Measurements from ENCODE around the gene LHX2.

Gene LHX2

DNA sequence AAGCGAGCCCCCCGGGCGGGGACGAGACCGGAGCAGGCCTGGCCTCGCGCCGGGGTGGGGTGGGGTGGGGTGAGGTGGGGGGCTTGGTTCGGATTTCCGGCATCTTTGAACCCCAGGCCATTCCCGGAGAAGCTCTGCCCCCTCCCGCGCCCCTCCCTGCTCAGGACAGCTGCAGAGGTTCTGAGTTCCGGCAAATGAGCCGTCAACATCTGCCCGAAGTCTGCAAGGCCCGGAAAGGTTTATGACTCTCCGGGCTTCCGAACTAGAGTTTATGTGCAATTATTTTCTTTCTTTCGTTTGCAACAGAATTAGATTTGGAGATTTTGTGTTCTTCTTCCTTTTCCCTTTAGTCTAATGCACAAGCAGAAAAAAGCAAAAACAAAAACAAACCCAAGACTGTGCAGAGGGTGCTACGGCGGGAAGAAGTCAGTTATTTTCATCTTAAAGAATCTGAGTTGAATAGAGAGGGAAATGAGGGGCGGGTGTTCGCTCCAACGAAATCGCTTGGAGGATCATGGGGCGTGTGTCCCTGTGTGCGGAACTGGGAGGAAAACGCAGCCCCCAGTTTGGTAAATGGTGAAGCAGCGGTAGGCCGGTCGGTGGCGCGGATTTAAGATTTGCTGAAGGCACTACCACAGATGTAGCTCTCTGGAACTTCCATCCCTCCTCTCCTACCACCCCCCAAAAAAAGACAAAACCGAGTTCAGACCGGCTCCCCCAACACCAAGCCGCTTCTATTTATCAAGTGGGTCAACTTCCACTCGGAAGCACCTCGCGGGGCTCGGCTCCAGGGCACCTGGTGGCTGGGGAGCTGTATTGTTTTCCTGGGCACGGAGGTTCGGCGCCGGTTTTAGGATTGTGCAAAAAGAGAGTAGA is 4.8 kb downstream of the LHX2 start:
- DNase-seq (no peak), ATAC-seq (no peak)
- Mint-ChIP-seq H3K27me3 (peaks cover 96% of the 10 kb centered on the region), H3K27ac (peak overlapping the region in 1 of 2 donors; percentile 4), H3K9me3 (no peaks in the 10 kb centered on the region), H3K4me1 (peaks cover 54% of the 10 kb centered on the region), H3K4me3 (peak overlapping the region; percentile 57 to 75)

DNA sequence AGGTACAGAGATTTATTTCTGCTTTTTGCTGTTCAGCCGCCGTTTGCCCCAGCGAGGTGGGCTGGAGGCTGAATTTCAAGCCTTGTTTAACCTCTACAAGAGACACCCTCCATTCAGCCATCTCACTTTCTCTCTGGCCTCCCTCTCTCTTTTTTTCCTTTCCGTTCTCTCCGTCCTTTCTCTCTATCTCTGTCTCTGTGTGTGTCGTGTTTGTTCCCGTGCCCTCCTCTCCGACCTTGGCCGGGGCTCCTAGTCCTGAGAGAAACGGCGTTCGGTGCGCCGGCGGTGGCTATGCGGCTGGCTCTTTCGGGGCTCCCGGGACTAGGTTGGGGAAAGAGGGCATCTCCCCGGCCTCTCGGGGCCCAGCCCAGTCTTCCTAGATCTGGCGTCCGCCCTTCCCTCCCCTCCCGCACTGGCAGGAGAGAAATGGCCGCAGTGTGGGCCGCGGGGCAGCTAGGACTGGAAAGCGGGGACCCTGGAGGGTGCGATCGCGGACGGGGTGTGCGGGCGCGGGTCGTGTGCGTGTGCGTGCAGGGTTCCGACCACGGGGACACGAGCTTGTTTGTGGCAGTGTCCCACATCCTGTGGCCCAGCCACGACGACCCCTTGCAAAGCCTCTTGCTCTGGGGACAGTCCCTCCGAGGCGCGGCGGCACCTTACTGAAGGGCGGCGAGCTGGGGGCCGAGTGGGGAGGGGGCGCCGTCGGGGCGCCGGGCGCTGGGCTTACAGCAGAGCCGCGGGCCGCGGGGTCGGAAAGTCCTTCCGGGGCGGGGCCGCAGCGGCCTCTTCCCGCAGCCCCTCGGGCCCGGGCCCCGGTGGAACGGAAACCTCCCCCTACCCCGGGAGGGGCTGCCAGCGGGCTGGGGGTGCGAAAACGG is 5.7 kb downstream of the LHX2 start:
- H3K4me3 Mint-ChIP-seq: peak overlapping the region; percentile 53 to 75
- DNase-seq (no peak), ATAC-seq (peak; percentile 40)
- no peaks in the 10 kb centered on the region for H3K9me3 Mint-ChIP-seq
- peaks cover 55% of the 10 kb centered on the region for H3K4me1 Mint-ChIP-seq
- peak overlapping the region in 1 of 2 donors; percentile 41 for H3K27ac Mint-ChIP-seq
- H3K27me3 Mint-ChIP-seq: peaks cover 96% of the 10 kb centered on the region

DNA sequence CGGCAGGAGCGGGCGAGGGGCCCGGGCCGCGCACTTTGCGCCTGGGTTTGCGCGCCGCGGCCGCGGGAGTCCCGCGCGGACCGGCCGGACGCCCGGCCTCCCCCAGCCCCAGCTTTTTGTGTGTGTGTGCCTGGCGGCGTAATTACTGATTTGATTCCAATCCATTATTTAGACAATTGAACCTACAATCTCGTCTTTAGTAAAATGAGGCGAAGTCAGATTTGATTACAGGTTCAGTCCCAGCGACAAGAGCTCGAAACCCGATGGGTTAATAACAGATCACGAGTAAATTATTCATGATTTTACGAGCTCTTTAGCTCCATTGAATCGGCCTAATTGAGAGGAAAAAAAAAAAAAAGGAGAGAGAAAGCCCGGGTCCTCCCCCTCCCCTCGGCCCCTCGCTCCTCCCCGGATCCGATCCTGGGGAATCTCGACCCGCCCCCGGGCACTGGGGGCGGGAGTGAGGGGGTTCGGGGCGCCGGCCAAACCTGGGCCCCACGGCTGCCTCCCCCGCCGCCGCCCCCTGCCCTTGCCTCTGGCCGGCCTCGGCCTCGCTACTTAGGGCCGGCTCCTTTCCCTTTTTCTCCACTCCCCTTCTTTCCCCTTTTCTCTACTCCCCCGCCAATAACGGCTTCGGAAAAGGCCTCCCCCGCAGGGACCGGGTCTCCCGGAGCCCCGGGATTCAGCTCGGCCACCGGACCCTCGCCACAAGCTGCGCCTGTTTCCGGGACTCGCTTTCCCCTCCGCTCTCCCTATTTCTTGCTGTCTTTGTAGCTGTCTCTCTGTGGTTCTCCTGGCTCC is 6.6 kb downstream of the LHX2 start:
- Mint-ChIP-seq H3K9me3 (no peaks in the 10 kb centered on the region), H3K27me3 (peaks cover 96% of the 10 kb centered on the region), H3K4me1 (peaks cover 53% of the 10 kb centered on the region), H3K27ac (no peak overlapping the region), H3K4me3 (peak overlapping the region; percentile 56 to 72)
- no peak for DNase-seq
- no peak for ATAC-seq

DNA sequence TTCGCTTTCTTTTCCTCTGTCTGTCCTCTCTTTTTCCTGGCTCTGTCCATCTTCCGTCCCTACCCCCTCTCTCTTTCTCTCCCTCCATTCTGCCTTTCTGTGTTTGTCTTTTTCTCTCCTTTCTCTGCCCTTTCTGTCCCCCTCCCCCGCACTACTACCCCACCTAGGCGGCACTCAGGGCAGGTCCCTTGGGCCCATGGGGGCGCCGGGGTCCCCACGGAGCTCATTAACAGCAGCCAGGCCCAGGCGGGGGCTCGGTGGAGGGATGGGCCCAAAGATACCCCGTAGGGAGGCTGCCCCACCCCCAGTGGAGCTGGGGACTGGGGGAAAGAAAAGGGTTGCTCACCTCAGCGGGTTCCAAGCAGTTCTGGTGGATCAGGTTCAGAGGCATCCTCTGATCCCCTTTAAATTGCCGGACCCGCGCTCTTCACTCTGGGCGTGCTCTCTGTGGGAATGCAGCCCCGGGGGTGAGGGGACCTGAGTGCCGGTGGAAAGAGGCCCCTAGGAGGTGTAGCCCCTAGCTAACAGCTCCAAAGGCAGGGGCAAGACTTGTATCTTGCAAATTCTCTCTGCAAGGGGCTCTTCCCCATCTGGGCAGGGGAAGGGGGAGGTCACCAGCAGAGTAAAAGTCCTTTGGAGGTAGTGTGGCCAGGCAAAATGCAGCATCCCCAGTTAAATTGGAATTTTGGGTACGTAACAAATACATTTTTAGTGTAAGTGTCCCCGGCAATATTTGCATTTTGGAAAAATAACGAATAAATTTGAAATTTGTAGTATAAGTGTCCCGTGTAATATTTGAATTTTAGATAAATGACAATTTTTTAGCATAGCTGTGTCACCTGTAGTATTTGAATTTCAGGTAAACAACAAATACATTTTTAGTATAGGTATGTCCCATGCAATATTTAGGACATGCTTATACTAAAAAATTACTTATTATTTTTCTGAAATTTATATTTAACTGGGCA is 7.4 kb downstream of the LHX2 start:
- no peak for DNase-seq
- ATAC-seq: no peak
- H3K9me3 Mint-ChIP-seq: no peaks in the 10 kb centered on the region
- H3K27me3 Mint-ChIP-seq: peaks cover 96% of the 10 kb centered on the region
- H3K27ac Mint-ChIP-seq: no peak overlapping the region
- H3K4me1 Mint-ChIP-seq: peaks cover 44% of the 10 kb centered on the region
- H3K4me3 Mint-ChIP-seq: peak overlapping the region; percentile 56 to 72

DNA sequence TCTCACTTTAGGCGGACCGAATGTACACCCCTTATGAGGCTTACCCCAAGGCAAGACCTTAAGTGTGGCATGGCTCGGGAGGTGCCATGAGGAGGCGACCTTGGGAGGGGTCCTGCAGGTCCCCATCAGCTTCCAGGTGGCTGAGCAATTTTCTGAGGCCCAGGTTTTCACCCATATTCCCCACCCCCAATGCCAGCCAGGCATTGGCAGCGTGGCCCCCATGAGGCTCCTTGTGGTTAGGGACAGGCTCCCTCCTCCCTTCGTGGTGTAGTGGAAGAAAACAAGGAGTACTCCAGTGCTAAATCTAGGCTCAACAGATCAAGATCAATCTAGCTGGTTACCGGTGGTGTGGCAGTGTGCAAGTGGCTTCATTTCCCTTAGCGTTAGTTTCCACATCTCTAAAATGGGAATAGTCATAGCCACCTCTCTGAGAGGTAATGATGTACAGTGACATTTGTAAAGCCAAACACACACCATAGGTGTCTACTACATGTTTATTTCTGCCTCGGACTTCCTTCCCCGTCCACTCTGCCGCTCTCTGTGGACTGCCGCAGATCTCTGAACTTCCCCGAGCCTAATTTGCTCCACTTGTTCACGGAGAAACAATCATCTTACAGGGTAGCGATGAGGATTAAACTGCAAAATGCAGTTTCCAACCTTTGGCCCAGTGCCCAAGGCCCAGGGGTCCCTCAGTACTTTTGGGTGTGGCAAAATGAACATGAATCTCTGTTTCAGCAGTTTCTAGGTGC is 8.4 kb downstream of the LHX2 start:
- H3K27ac Mint-ChIP-seq: no peak overlapping the region
- H3K4me3 Mint-ChIP-seq: no peak overlapping the region
- peaks cover 43% of the 10 kb centered on the region for H3K4me1 Mint-ChIP-seq
- DNase-seq (no peak), ATAC-seq (no peak)
- H3K9me3 Mint-ChIP-seq: no peaks in the 10 kb centered on the region
- H3K27me3 Mint-ChIP-seq: peaks cover 96% of the 10 kb centered on the region

DNA sequence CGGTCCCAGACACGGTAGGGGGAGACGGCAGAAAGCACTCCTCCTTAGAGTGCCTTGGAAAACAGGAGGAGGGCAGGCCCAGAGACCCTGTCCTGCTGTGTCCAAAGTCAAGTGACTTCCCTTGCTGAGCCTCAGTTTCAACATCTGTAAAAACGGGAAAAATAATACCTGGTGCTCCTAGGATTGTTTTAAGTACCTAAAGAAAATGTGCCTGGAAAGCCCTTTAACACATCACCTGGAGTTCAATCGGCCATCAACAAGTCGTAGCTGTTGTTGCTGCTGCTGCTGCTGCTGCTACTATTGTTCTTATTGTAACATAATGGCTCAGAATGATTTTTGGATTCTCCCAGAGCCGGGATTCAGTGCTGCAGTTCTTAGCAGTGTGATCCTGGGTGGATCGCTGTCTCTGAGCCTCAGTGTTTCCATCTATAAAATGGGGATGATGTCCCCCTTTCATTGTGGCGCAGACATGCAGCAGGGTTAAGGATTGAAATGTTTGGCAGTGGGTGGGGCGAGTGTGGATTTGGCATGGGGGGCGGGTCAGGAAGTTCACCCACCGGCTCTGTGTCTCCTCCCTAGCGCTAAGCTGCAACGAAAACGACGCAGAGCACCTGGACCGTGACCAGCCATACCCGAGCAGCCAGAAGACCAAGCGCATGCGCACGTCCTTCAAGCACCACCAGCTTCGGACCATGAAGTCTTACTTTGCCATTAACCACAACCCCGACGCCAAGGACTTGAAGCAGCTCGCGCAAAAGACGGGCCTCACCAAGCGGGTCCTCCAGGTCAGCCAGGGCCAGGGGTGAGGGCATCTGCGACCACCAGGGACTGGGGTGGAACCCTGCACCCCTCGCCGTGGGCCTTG is 9.2 kb downstream of the LHX2 start:
- no peak for DNase-seq
- Mint-ChIP-seq H3K27me3 (peaks cover 96% of the 10 kb centered on the region), H3K9me3 (no peaks in the 10 kb centered on the region), H3K27ac (no peak overlapping the region), H3K4me3 (no peak overlapping the region), H3K4me1 (peaks cover 38% of the 10 kb centered on the region)
- ATAC-seq: no peak

DNA sequence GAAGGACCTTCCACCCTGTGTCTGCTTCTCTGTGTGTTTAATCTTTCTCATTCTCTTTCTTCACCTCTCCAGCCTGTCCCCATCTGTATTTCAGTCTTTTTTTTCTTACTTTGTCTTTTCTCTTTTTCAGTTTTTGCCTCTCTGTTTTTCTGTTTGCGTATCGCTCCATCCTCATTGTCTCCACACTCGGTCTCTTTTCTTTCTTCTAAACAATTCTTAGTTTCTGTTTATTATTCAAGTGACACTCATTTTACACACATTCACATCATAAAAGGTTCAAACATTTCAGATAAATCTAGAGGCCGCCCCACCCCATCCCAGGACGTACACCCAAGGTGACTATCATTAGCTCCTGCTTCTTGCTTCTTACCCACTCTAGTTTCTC is 9.8 kb downstream of the LHX2 start:
- DNase-seq: no peak
- Mint-ChIP-seq H3K27me3 (peaks cover 96% of the 10 kb centered on the region), H3K4me3 (peak overlapping the region in 1 of 2 donors; percentile 5), H3K4me1 (peaks cover 34% of the 10 kb centered on the region), H3K27ac (no peak overlapping the region), H3K9me3 (no peaks in the 10 kb centered on the region)
- no peak for ATAC-seq

DNA sequence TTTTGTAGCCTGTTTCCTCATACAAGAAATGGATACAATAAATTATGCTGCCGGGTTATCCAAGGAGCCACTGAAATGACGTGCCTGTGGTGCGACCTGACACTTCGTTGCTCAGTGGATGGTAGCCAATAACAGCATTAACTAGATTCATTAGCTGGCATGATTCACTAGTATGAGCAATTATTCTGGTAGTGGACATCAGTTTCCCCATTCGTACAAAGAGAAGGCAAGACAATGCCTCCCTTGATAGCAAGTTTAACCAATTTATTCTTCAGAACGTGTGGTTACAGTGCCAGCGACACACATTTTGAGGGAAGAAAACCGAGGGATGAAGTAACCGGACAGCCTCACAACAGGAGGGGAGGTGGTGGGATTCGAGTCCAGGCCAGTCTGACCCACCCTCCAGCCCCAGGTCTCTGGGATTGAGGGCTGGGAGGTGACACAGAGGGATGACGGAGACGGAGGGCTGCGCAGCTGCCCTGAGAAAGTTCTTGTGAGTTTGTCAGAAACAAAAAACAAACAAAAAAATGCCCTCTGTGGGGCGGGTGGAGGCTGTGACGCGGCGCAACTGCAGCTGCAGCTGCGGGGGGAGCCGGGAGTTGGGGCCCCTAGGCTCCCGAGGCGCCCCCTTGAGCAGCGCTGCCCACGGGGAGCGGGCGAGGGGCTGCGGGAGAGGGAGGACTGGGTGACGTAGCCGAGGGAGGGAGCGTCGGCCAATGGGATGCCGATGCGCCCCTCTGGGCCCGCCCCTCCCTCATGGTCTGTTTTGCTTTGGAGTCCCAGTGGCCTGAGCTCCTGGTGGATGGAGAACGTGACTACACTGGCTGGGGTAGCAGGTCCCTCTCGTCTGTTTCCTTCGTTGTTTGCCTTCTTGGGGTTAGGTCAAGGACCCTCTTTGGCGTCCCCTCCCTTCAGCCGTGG is 10.9 kb downstream of the LHX2 start:
- no peaks in the 10 kb centered on the region for H3K9me3 Mint-ChIP-seq
- peaks cover 24% of the 10 kb centered on the region for H3K4me1 Mint-ChIP-seq
- no peak for DNase-seq
- no peak for ATAC-seq
- no peak overlapping the region for H3K27ac Mint-ChIP-seq
- peaks cover 91% of the 10 kb centered on the region for H3K27me3 Mint-ChIP-seq
- peak overlapping the region in 1 of 2 donors; percentile 14 for H3K4me3 Mint-ChIP-seq

DNA sequence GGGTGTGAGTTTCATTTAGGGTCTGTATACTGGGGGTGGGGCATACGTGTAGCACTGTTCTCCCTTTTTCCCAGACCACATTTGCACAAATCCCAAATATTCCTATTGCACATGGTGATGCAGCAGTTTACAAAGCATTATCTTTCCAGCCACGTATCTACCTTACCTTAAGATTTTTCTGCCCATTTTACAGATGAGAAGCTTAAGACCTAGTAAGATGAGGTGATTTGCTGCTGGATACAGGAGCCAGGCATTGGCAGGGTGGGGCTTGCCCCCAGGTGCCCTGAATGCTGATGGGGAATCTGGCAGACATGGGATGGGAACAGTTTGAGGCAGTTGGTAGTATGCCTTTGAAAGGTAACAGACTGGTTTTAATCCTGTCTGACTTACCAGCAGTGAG is 12.5 kb downstream of the LHX2 start:
- no peak for DNase-seq
- no peak for ATAC-seq
- no peak overlapping the region for H3K4me3 Mint-ChIP-seq
- H3K27me3 Mint-ChIP-seq: peaks cover 92% of the 10 kb centered on the region
- no peak overlapping the region for H3K27ac Mint-ChIP-seq
- H3K4me1 Mint-ChIP-seq: peaks cover 16% of the 10 kb centered on the region
- no peaks in the 10 kb centered on the region for H3K9me3 Mint-ChIP-seq

DNA sequence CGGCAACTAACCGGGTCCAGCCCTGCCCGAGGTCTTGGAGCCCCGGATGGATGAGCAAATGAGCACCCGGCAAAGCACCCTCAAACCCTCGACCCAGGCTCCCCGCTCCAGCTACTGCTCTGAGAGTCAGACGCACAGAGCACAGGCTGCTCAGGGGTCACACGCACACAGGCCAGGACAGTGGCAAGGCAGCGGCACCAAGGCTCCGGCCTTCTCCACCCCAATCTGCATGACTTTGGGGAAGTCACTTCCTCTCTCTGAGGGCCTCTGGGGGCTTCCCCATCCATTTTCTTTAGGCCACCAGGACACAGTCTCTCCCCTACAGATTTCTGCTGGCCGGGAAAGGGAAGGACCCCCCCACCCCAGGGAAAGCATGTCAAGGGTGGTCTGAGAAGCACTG is 18.0 kb downstream of the LHX2 start:
- Mint-ChIP-seq H3K27ac (no peak overlapping the region), H3K27me3 (peaks cover 92% of the 10 kb centered on the region), H3K9me3 (no peaks in the 10 kb centered on the region), H3K4me1 (peaks cover 7% of the 10 kb centered on the region), H3K4me3 (no peak overlapping the region)
- ATAC-seq (no peak), DNase-seq (no peak)

DNA sequence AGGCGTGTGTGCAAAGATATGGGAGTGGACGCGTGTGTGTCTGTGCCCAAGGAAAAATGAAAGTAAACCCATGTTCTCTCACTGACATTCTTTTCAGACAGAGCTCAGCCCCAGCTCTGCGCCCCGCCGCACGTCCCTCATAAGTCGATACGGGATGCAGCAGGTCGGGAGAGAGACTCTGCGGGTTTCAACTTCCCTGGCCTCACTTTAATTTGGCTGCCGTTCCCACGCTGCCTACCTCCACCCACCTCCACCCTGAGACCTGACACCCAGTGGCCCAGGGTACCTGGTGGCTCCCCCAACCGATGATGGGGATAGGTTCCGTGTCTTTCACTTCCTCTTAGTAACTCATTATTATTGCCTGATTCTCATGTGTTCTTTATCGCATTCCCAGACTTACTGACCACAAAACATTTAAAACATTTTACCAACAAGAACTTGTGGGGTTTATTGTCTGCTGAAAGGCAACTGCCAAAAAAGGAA is 19.4 kb downstream of the LHX2 start:
- DNase-seq (no peak), ATAC-seq (no peak)
- no peak overlapping the region for H3K27ac Mint-ChIP-seq
- H3K4me3 Mint-ChIP-seq: no peak overlapping the region
- H3K27me3 Mint-ChIP-seq: peaks cover 92% of the 10 kb centered on the region
- H3K9me3 Mint-ChIP-seq: no peaks in the 10 kb centered on the region
- H3K4me1 Mint-ChIP-seq: peaks cover 7% of the 10 kb centered on the region

DNA sequence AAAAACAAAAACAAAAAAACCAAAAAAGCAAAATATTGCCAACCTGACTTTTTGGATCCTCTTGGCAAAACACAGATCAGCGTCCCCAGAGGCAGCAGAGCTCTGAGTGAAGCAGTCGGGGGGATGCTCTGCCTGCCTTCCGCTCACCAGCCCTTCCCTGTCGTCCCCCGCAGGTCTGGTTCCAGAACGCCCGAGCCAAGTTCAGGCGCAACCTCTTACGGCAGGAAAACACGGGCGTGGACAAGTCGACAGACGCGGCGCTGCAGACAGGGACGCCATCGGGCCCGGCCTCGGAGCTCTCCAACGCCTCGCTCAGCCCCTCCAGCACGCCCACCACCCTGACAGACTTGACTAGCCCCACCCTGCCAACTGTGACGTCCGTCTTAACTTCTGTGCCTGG is 20.7 kb downstream of the LHX2 start:
- H3K4me3 Mint-ChIP-seq: peak overlapping the region in 1 of 2 donors; percentile 25
- no peak for ATAC-seq
- no peak overlapping the region for H3K27ac Mint-ChIP-seq
- peaks cover 7% of the 10 kb centered on the region for H3K4me1 Mint-ChIP-seq
- no peak for DNase-seq
- no peaks in the 10 kb centered on the region for H3K9me3 Mint-ChIP-seq
- peaks cover 93% of the 10 kb centered on the region for H3K27me3 Mint-ChIP-seq

Measured in stimulated activated naive CD8-positive, alpha-beta T cell treated with anti-CD3 and anti-CD28 coated beads, Interleukin-15, amount 100 ng/mL, for 72 hours (primary cell).